Measurements from ENCODE around the gene CDK8.

DNA sequence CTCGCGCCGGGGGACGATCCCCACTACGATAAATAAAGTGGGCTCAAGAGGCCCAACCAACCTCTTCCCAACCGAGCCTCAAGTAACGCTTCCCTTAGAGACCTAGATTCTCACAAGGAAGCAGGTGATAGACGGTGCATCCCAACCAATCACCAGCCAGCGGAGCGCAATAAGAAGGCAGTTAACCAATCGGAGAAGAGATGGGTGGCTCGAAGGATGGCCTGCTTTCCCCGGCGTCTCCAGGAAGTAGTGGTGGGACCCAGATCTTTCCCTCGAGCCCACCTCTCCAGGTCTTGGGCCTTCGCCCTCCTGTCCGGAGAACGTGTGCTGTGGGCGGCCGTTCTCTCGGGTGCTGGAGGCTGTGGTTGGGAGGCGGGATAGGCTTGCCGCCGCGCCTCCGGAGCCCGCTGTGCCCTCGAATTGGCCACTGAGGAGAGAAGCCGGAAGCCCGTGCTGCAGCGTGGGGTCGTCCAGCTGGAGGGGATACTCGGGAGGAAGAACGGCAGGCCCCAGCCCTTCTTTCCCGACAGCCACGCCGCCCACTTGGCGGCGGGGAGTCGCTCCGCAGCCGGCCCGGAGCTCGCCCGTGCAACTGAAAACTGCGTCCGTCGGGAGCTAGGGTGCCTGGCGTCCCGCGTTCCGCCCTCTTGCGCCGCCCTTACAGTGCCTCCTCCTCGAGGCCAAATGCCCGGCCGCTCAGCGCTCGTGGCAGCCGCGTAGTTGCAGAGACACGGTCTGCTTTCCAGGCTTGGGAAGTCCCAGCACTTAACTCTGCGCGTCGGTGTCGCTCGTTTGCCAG is 32.0 kb upstream of the CDK8 start, which contains the start of gene RNF6:
- TF ChIP-seq CTCF (IDR thresholded peaks at IDR 0.05; ENCODE audit: low read depth, low read length, poor library complexity, severe bottlenecking) (no peak), EZH2phosphoT487 (IDR thresholded peaks at IDR 0.05; ENCODE audit: borderline replicate concordance, low read length) (no peak)
